H1 (cell line): Measurements from ENCODE around the gene TXLNA. TPM values are rescaled to one million over a fixed set of nuclear protein-coding genes. Genes with fewer than 3 reads are reported as not detected.

Experiments used
- BRCA1 ChIP-seq: IDR thresholded peaks from 2 replicates; pipeline ENCODE4 v1.6.1; 2012; ENCODE audit warnings: low read depth, low read length, improper control_type of control experiment
- CHD1 ChIP-seq: IDR thresholded peaks from 2 replicates; pipeline ENCODE4 v1.6.1; 2012; ENCODE audit warnings: low read depth, low read length, improper control_type of control experiment
- CTCF ChIP-seq, 3 experiments: IDR thresholded peaks; 1 replicate in 2 of 3; 2 replicates in 1 of 3; pipeline versions ENCODE4 v1.5.1 to v1.6.1; 2011; ENCODE audit warnings: low read length in 3 of 3, mild to moderate bottlenecking in 3 of 3, inconsistent platforms in 2 of 3, low read depth in 1 of 3, moderate library complexity in 1 of 3; ENCODE audit not compliant: insufficient read depth in 1 of 3; ENCODE audit errors: control extremely low read depth in 1 of 3
- EP300 ChIP-seq, 2 experiments: IDR thresholded peaks; 1 replicate in 1 of 2; 2 replicates in 1 of 2; pipeline ENCODE4 v1.6.1; 2011 to 2012; ENCODE audit warnings: low read depth in 2 of 2, low read length in 2 of 2, mild to moderate bottlenecking in 2 of 2, borderline replicate concordance in 1 of 2, inconsistent platforms in 1 of 2, moderate library complexity in 1 of 2
- GABPA ChIP-seq: IDR thresholded peaks from 2 replicates; pipeline ENCODE4 v1.6.1; 2011; ENCODE audit warnings: mild to moderate bottlenecking, low read length, moderate library complexity, borderline replicate concordance; ENCODE audit not compliant: insufficient read depth
- POLR2A ChIP-seq, 2 experiments: IDR thresholded peaks; 1 replicate in 1 of 2; 2 replicates in 1 of 2; pipeline ENCODE4 v1.6.1; 2011; ENCODE audit warnings: low read depth in 2 of 2, low read length in 2 of 2, mild to moderate bottlenecking in 2 of 2; ENCODE audit errors: control extremely low read depth in 1 of 2
- POLR2AphosphoS5 ChIP-seq: IDR thresholded peaks from 2 replicates; pipeline ENCODE4 v1.6.1; 2011; ENCODE audit warnings: low read depth, low read length
- RXRA ChIP-seq: IDR thresholded peaks from 2 replicates; pipeline ENCODE4 v1.6.1; 2011; ENCODE audit warnings: low read depth, mild to moderate bottlenecking, low read length, moderate library complexity; ENCODE audit not compliant: insufficient read depth
- SIN3A ChIP-seq, 2 experiments: IDR thresholded peaks in 1 of 2; conservative IDR thresholded peaks in 1 of 2; 2 replicates each; pipeline ENCODE4 v1.6.1; 2011 to 2012; ENCODE audit warnings: low read length in 2 of 2, improper control_type of control experiment in 1 of 2, low read depth in 1 of 2, mild to moderate bottlenecking in 1 of 2
- SP1 ChIP-seq: IDR thresholded peaks from 2 replicates; pipeline ENCODE4 v1.6.1; 2011; ENCODE audit warnings: low read depth, low read length
- TCF12 ChIP-seq: IDR thresholded peaks from 2 replicates; pipeline ENCODE4 v1.6.1; 2011; ENCODE audit warnings: low read depth, mild to moderate bottlenecking, low read length
- TEAD4 ChIP-seq: IDR thresholded peaks from 2 replicates; pipeline ENCODE4 v1.6.1; 2012; ENCODE audit warnings: low read depth, low read length, inconsistent platforms, mixed read lengths
- YY1 ChIP-seq: IDR thresholded peaks from 2 replicates; pipeline ENCODE4 v1.6.1; 2011; ENCODE audit warnings: low read depth, mild to moderate bottlenecking, low read length
- ZNF274 ChIP-seq: IDR thresholded peaks from 2 replicates; pipeline ENCODE4 v1.7.0; 2012; ENCODE audit warnings: low read length, borderline replicate concordance; ENCODE audit errors: extremely low read depth
- polyA plus RNA-seq, 7 experiments: library from polyadenylated mRNA; depleted of rRNA in 3 of 7; stranded (reverse) in 5 of 7; unstranded in 2 of 7; fragments of >200 nt in 5 of 7; fragments of 200-250 nt in 2 of 7; gene quantifications; 1 replicate in 5 of 7; 2 replicates in 1 of 7; 4 replicates in 1 of 7; pipeline versions ENCODE4 v1.2.1 to v1.2.3, GENCODE V29; 2011 to 2013; ENCODE audit warnings: missing spikeins in 2 of 7, mixed read lengths in 2 of 7
- total RNA-seq: library from RNA; stranded (reverse); fragmentation: NEBNext Ultra II Directional; extraction: Animal tissue kit (Norgen Biotek cat#: 25700); gene quantifications from 2 replicates; pipeline ENCODE4 v1.2.1, GENCODE V29; 2021
- TF ChIP-seq, protein P1 (sequence below): IDR thresholded peaks from 2 replicates; pipeline ENCODE4 v1.6.1; 2012; ENCODE audit warnings: inconsistent platforms

Gene TXLNA
- total and polyA plus RNA-seq, 2 of the 8 experiments (the other 6 are each of a cell fraction or from before 2014, with no cell fraction given): 31.3 to 46.9 TPM

DNA sequence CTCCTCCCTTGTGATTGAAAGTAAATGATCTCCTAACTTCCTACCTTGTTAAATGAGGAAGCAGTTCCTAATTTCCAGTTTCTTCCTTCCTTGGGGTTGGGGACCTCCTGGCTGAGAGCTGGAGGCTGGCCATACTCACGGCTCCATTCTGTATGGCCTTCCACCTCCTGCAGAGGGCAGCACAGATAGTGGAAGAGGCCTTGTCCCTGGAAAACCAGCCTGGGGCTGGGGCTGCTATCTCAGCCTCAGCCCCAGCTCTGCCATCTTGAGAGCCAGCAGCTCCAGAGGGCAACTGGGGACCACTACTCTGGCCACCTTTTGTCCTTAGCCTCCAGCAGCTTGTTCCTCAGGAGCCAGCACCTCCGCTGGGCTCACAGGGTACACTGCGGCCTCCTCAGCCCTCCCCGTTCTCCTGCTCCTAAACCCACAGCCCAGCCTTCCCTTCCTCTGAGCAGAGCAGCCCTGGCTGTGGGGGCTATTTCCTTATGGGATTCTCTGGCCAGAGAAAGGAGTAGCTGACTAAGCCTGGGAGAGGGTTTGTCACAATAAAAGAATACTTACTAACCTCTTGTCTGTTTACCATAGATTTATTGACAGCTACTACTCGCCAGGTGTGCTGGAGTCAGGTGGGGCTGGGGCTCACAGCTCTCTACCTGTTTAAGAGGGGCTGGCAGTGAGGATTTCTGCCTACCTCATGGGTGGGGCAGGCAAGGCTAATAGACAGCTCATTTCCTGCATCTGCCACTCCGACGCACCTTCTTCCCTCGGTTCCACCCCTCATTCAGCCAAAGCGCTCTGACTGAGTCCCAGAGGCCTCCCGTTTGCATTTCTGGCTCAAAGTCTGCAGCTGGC, 36.4 kb downstream of the TXLNA start (continued):
- no peak for TF ChIP-seq EP300 (IDR thresholded peaks at IDR 0.05; ENCODE audit: borderline replicate concordance in 1 of 2, low read depth in 2 of 2, low read length in 2 of 2)
- no peak for TF ChIP-seq SIN3A (conservative IDR thresholded peaks at IDR 0.05 in 1 of 2, IDR thresholded peaks at IDR 0.05 in 1 of 2; ENCODE audit: low read depth in 1 of 2, low read length in 2 of 2)
- TF ChIP-seq, protein P1, sequence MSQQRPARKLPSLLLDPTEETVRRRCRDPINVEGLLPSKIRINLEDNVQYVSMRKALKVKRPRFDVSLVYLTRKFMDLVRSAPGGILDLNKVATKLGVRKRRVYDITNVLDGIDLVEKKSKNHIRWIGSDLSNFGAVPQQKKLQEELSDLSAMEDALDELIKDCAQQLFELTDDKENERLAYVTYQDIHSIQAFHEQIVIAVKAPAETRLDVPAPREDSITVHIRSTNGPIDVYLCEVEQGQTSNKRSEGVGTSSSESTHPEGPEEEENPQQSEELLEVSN: no peak
- TF ChIP-seq SP1: no peak
- peak; percentile 77 for TF ChIP-seq YY1
- TF ChIP-seq RXRA: no peak
- TF ChIP-seq CTCF (IDR thresholded peaks at IDR 0.05; ENCODE audit: control extremely low read depth in 1 of 3, insufficient read depth in 1 of 3, low read depth in 1 of 3, low read length in 3 of 3): peak; percentile 86 to 91 (median 86)
- no peak for TF ChIP-seq CHD1
- no peak for TF ChIP-seq BRCA1
- no peak for TF ChIP-seq POLR2AphosphoS5
- TF ChIP-seq TEAD4: no peak
- TF ChIP-seq TCF12: no peak
- no peak for TF ChIP-seq ZNF274
- TF ChIP-seq POLR2A (IDR thresholded peaks at IDR 0.05; ENCODE audit: control extremely low read depth in 1 of 2, low read depth in 2 of 2, low read length in 2 of 2): no peak
- TF ChIP-seq GABPA: no peak
- TF ChIP-seq, all 59 proteins: peak for 3
